GM10248 (cell line): ENCODE measurements around the gene TOMM7.
A peak's percentile ranks its signal among the peaks of the same experiment; 100 is the strongest.

Experiments used
- CTCF ChIA-PET: fragments of 300-600 bp; sonication (Branson Sonifier 250); formaldehyde crosslinking; extraction: SDS; loops from one replicate; lab custom pipeline; 2021; ENCODE audit warnings: antibody characterized with exemption; lab: Yijun Ruan, JAX
- POLR2A ChIA-PET: fragments of 350-650 bp; sonication (Branson Sonifier 250); formaldehyde crosslinking; extraction: SDS; loops from one replicate; lab custom pipeline; 2020; ENCODE audit warnings: antibody characterized with exemption; lab: Yijun Ruan, JAX
- DNase-seq: peaks from one replicate; pipeline ENCODE4 v3.0.0; 2012; ENCODE audit errors: extremely low spot score
- CTCF ChIP-seq: IDR thresholded peaks from 2 replicates; pipeline ENCODE4 v1.5.1; 2012; ENCODE audit warnings: mild to moderate bottlenecking, low read depth; ENCODE audit errors: extremely low read depth, missing control alignments, control extremely low read depth

Gene TOMM7

GRCh38 chr7:22860337-22860736, 37.7 kb upstream of the TOMM7 start:
- DNase-seq = no peak
- ChIA-PET CTCF (interaction anchor here (0.6 to 3.2 kb wide), 14 partner anchors 8 to 300 kb away, joined by 3 to 24 read pairs (median 4); partner anchors contain the start of gene TOMM7), POLR2A (interaction anchor here (0.7 kb wide), 1 partner anchor 20 kb away, joined by 3 read pairs; no protein-coding TSS in a partner anchor)
- TF ChIP-seq CTCF = no peak

GRCh38 chr7:22859641-22860290, 37.1 kb upstream of the TOMM7 start:
- no peak for DNase-seq
- no peak for TF ChIP-seq CTCF
- ChIA-PET POLR2A (interaction anchor here (0.7 kb wide), 1 partner anchor 20 kb away, joined by 3 read pairs; no protein-coding TSS in a partner anchor), CTCF (interaction anchor here (0.6 to 3.2 kb wide), 13 partner anchors 9 to 300 kb away, joined by 3 to 24 read pairs (median 4); partner anchors contain the start of gene TOMM7)

- POLR2A ChIA-PET = no interaction called here
- TF ChIP-seq CTCF = no peak
- CTCF ChIA-PET = interaction anchor here (0.7 to 3.2 kb wide), 3 partner anchors 8 to 13 kb away, joined by 3 to 24 read pairs (median 6); no protein-coding TSS in a partner anchor
- DNase-seq = no peak
Observed at GRCh38 chr7:22858640-22859561, 36.3 kb upstream of the TOMM7 start.

- DNase-seq = no peak
- TF ChIP-seq CTCF = no peak
- POLR2A ChIA-PET = no interaction called here
- CTCF ChIA-PET = interaction anchor here (3.2 kb wide), 1 partner anchor 14 kb away, joined by 24 read pairs; no protein-coding TSS in a partner anchor
Observed at GRCh38 chr7:22858274-22858639, 35.6 kb upstream of the TOMM7 start.

GRCh38 chr7:22856416-22856815, 33.8 kb upstream of the TOMM7 start:
- CTCF ChIA-PET = interaction anchor here (0.8 to 3.6 kb wide), 9 partner anchors 10 to 297 kb away, joined by 3 to 18 read pairs (median 4); no protein-coding TSS in a partner anchor
- DNase-seq = no peak
- no peak for TF ChIP-seq CTCF
- POLR2A ChIA-PET = interaction anchor here (0.6 to 1.0 kb wide), 5 partner anchors 8 to 658 kb away, joined by 3 to 10 read pairs (median 5); no protein-coding TSS in a partner anchor

GRCh38 chr7:22855049-22855392, 32.4 kb upstream of the TOMM7 start:
- TF ChIP-seq CTCF = no peak
- POLR2A ChIA-PET = interaction anchor here (0.6 to 0.9 kb wide), 2 partner anchors 15 to 17 kb away, joined by 3 to 6 read pairs; no protein-coding TSS in a partner anchor
- CTCF ChIA-PET = interaction anchor here (0.8 to 3.6 kb wide), 6 partner anchors 9 to 200 kb away, joined by 3 to 18 read pairs (median 5); no protein-coding TSS in a partner anchor
- peak; percentile 30 for DNase-seq
